GM19238 (cell line): ENCODE results near the gene SNAI3.
A peak's percentile ranks its signal among the peaks of the same experiment; 100 is the strongest.

Experiments
- DNase-seq: peaks from one replicate; pipeline ENCODE4 v3.0.0; 2011; ENCODE audit warnings: low spot score; ENCODE audit not compliant: insufficient read length

Gene SNAI3

GRCh38 chr16:88686439-88687253 is at the start of gene SNAI3:
Gene SNAI3, minus strand, starts transcription at chr16:88686507. Its CDS starts 101 bp downstream, at chr16:88686406.
- peak; percentile 95 for DNase-seq

- DNase-seq = no peak
Measured at GRCh38 chr16:88736088-88736487, 49.8 kb upstream of the SNAI3 start.

- DNase-seq = no peak
Measured at GRCh38 chr16:88735616-88736015, 49.3 kb upstream of the SNAI3 start.

- no peak for DNase-seq
Measured at GRCh38 chr16:88735121-88735520, 48.8 kb upstream of the SNAI3 start.

- no peak for DNase-seq
Measured at GRCh38 chr16:88734361-88734728, 48.0 kb upstream of the SNAI3 start.

GRCh38 chr16:88733630-88734360 is 47.5 kb upstream of the SNAI3 start:
- no peak for DNase-seq

GRCh38 chr16:88732961-88733294 is 46.6 kb upstream of the SNAI3 start:
- DNase-seq = no peak

GRCh38 chr16:88732172-88732960 is 46.1 kb upstream of the SNAI3 start:
- no peak for DNase-seq

- DNase-seq = peak; percentile 44
Measured at GRCh38 chr16:88731699-88732098, 45.4 kb upstream of the SNAI3 start.

GRCh38 chr16:88730632-88731607 is 44.6 kb upstream of the SNAI3 start:
- no peak for DNase-seq

- no peak for DNase-seq
Measured at GRCh38 chr16:88727871-88728270, 41.6 kb upstream of the SNAI3 start.

GRCh38 chr16:88726981-88727380 is 40.7 kb upstream of the SNAI3 start:
- DNase-seq = no peak

GRCh38 chr16:88726408-88726749 is 40.1 kb upstream of the SNAI3 start:
- DNase-seq = no peak

- no peak for DNase-seq
Measured at GRCh38 chr16:88725609-88726407, 39.5 kb upstream of the SNAI3 start.

- DNase-seq = no peak
Measured at GRCh38 chr16:88724855-88725555, 38.7 kb upstream of the SNAI3 start.

- no peak for DNase-seq
Measured at GRCh38 chr16:88723911-88724310, 37.6 kb upstream of the SNAI3 start.

- DNase-seq = no peak
Measured at GRCh38 chr16:88723507-88723887, 37.2 kb upstream of the SNAI3 start.

GRCh38 chr16:88722784-88723506 is 36.6 kb upstream of the SNAI3 start:
- no peak for DNase-seq
